Measurements from ENCODE around the gene LOXHD1. TPM values are rescaled to one million over a fixed set of nuclear protein-coding genes. Genes with fewer than 3 reads are reported as not detected.

The LOXHD1 gene
- total RNA-seq, 1 experiment from 2014 or later = not detected

DNA sequence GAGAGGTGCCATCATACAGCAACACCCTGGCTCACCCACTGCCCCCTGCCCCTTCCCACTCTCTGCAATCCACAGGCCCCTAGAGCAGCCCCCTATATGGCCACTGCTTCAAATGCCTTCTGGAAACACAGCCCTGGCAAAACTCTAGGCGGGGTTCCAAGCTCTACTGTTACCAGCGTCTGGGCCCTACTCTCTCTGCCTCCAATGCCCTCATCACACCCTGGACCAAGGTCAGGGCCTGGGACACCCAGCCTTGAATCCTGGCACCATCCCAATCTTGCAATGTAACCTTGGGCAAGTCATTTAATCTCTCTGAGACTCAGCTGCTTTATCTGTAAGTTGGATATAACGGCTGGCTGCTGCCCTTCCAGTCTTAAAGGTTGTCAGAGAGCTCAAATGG is 39.2 kb upstream of the LOXHD1 start:
- POLR2A ChIA-PET = no interaction called here
- no TSS peak for BruUV-seq (replicated peaks)
- Histone ChIP-seq H3K9me3 (ENCODE audit: control insufficient read depth, insufficient read depth, low read depth, low read length) (no peaks in the 10 kb centered on the region), H3K4me1 (ENCODE audit: control insufficient read depth, insufficient read depth, low read length) (no peaks in the 10 kb centered on the region), H3K27ac (ENCODE audit: low read length) (no peak overlapping the region), H3K4me3 (ENCODE audit: low read depth in 2 of 2, low read length in 2 of 2) (no peak overlapping the region), H3K27me3 (ENCODE audit: control insufficient read depth, insufficient read depth, low read length) (no peaks in the 10 kb centered on the region), H3K36me3 (ENCODE audit: control insufficient read depth, insufficient read depth, low read length) (no peaks in the 10 kb centered on the region)
- intact Hi-C loops (cut with micrococcal nuclease; ENCODE audit: unreplicated experiment) (no loop called here), in situ Hi-C loops (cut with HindIII; ENCODE audit: low pct_unique_long_range_greater_than_20kb, low sequenced_read_pairs) (no loop called here)
- ATAC-seq = no peak
- TF ChIP-seq SIN3A (IDR thresholded peaks at IDR 0.05; ENCODE audit: borderline replicate concordance, insufficient read depth, low read depth, low read length) = no peak
- no peak for TF ChIP-seq TCF7L2 (IDR thresholded peaks at IDR 0.05; ENCODE audit: low read depth, low read length)
- TF ChIP-seq POLR2AphosphoS5 (IDR thresholded peaks at IDR 0.05; ENCODE audit: low read depth, low read length) = no peak
- TF ChIP-seq, protein P1, sequence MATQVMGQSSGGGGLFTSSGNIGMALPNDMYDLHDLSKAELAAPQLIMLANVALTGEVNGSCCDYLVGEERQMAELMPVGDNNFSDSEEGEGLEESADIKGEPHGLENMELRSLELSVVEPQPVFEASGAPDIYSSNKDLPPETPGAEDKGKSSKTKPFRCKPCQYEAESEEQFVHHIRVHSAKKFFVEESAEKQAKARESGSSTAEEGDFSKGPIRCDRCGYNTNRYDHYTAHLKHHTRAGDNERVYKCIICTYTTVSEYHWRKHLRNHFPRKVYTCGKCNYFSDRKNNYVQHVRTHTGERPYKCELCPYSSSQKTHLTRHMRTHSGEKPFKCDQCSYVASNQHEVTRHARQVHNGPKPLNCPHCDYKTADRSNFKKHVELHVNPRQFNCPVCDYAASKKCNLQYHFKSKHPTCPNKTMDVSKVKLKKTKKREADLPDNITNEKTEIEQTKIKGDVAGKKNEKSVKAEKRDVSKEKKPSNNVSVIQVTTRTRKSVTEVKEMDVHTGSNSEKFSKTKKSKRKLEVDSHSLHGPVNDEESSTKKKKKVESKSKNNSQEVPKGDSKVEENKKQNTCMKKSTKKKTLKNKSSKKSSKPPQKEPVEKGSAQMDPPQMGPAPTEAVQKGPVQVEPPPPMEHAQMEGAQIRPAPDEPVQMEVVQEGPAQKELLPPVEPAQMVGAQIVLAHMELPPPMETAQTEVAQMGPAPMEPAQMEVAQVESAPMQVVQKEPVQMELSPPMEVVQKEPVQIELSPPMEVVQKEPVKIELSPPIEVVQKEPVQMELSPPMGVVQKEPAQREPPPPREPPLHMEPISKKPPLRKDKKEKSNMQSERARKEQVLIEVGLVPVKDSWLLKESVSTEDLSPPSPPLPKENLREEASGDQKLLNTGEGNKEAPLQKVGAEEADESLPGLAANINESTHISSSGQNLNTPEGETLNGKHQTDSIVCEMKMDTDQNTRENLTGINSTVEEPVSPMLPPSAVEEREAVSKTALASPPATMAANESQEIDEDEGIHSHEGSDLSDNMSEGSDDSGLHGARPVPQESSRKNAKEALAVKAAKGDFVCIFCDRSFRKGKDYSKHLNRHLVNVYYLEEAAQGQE (IDR thresholded peaks at IDR 0.05; ENCODE audit: insufficient read depth in 1 of 2, low read depth in 2 of 2, low read length in 1 of 2) = no peak
- no peak for DNase-seq (ENCODE audit: low read depth, low spot score)
- CTCF ChIA-PET = no interaction called here

DNA sequence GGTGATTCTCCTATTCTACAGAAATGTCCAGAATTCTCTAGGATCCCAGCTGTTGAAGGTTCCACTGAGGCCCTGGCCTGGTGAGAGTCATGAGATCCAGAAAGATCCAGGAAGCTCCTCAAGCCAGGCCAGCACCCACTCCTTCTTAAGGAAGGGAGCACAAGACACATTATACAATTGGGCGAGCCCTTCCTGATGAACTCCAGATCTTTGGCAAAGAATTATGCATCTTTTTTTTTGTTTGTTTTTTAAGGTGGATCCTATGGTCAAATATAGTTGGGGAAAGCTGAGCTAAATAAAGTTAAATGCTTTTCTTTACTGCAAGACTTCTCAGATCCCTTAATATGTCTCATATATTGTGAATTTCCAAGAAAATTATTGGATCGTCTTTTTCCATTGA is 37.0 kb upstream of the LOXHD1 start:
- Histone ChIP-seq H3K4me3 (ENCODE audit: low read depth in 2 of 2, low read length in 2 of 2) (no peak overlapping the region), H3K27ac (ENCODE audit: low read length) (no peak overlapping the region), H3K9me3 (ENCODE audit: control insufficient read depth, insufficient read depth, low read depth, low read length) (no peaks in the 10 kb centered on the region), H3K4me1 (ENCODE audit: control insufficient read depth, insufficient read depth, low read length) (no peaks in the 10 kb centered on the region), H3K36me3 (ENCODE audit: control insufficient read depth, insufficient read depth, low read length) (no peaks in the 10 kb centered on the region), H3K27me3 (ENCODE audit: control insufficient read depth, insufficient read depth, low read length) (no peaks in the 10 kb centered on the region)
- DNase-seq (ENCODE audit: low read depth, low spot score) = no peak
- no TSS peak for BruUV-seq (replicated peaks)
- no peak for ATAC-seq
- in situ Hi-C loops (cut with HindIII; ENCODE audit: low pct_unique_long_range_greater_than_20kb, low sequenced_read_pairs) (no loop called here), intact Hi-C loops (cut with micrococcal nuclease; ENCODE audit: unreplicated experiment) (no loop called here)
- POLR2A ChIA-PET = no interaction called here
- TF ChIP-seq, protein P1 (IDR thresholded peaks at IDR 0.05; ENCODE audit: insufficient read depth in 1 of 2, low read depth in 2 of 2, low read length in 1 of 2) = no peak
- no peak for TF ChIP-seq POLR2AphosphoS5 (IDR thresholded peaks at IDR 0.05; ENCODE audit: low read depth, low read length)
- CTCF ChIA-PET = no interaction called here

DNA sequence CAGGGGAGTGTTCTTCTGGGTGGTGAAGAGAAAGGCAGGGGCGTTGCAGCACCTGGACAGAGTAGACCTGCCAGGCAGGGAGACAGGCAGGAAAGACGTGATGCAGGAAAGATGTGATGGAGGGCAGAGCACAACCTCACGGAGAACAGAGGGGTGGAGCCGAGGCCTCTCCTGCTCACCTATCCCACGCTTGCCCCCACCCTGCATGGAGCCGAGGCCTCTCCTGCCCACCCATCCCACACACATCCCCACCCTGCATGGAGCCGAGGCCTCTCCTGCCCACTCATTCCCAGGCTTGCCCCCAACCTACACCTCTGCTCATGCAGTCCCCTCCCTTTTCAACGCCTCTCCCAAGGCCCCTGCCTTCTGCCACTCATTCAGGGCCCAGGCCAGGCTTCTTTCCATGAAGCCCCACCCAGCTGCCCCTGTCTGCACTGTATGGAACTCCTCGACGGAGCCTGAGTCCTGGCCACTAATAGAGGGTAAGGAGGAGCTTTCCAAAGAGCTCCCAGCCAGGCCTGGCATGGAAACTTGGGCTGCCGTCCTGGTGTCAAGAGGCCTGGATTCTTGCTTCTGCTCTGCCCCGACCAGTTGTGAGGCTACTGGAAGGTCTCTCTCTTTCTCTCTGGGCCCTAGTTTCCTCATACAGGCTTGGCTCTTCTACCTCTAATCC is 32.0 kb upstream of the LOXHD1 start:
- no peaks in the 10 kb centered on the region for H3K4me1 ChIP-seq (ENCODE audit: control insufficient read depth, insufficient read depth, low read length)
- H3K36me3 ChIP-seq (ENCODE audit: control insufficient read depth, insufficient read depth, low read length) = no peaks in the 10 kb centered on the region
- ATAC-seq (no peak), DNase-seq (ENCODE audit: low read depth, low spot score) (no peak)
- H3K27ac ChIP-seq (ENCODE audit: low read length) = no peak overlapping the region
- BruUV-seq (replicated peaks) = no TSS peak
- H3K9me3 ChIP-seq (ENCODE audit: control insufficient read depth, insufficient read depth, low read depth, low read length) = no peaks in the 10 kb centered on the region
- no peak overlapping the region for H3K4me3 ChIP-seq (ENCODE audit: low read depth in 2 of 2, low read length in 2 of 2)
- CTCF ChIA-PET = interaction anchor here (0.6 kb wide), 1 partner anchor 18 kb away, joined by 4 read pairs; no protein-coding TSS in a partner anchor
- intact Hi-C loops (cut with micrococcal nuclease; ENCODE audit: unreplicated experiment) (no loop called here), in situ Hi-C loops (cut with HindIII; ENCODE audit: low pct_unique_long_range_greater_than_20kb, low sequenced_read_pairs) (no loop called here)
- H3K27me3 ChIP-seq (ENCODE audit: control insufficient read depth, insufficient read depth, low read length) = no peaks in the 10 kb centered on the region
- POLR2A ChIA-PET = interaction anchor here (0.7 kb wide), 1 partner anchor 852 kb away, joined by 6 read pairs; no protein-coding TSS in a partner anchor
- no peak for TF ChIP-seq POLR2AphosphoS5 (IDR thresholded peaks at IDR 0.05; ENCODE audit: low read depth, low read length)
- TF ChIP-seq, protein P1 (IDR thresholded peaks at IDR 0.05; ENCODE audit: insufficient read depth in 1 of 2, low read depth in 2 of 2, low read length in 1 of 2) = no peak
- TF ChIP-seq SIN3A (IDR thresholded peaks at IDR 0.05; ENCODE audit: borderline replicate concordance, insufficient read depth, low read depth, low read length) = no peak
- TF ChIP-seq TCF7L2 (IDR thresholded peaks at IDR 0.05; ENCODE audit: low read depth, low read length) = no peak
- no peak for TF ChIP-seq CTCF (IDR thresholded peaks at IDR 0.05)

All from Panc1 (cell line).